HEK293 (cell line): ENCODE measurements around the gene DSCAML1.

Experiments used
- CTCF ChIA-PET: fragments of 350-600 bp; formaldehyde crosslinking; extraction: SDS; loops from one replicate; lab custom pipeline; 2021; ENCODE audit warnings: antibody characterized with exemption; lab: Yijun Ruan, JAX
- POLR2A ChIA-PET: fragments of 300-600 bp; formaldehyde crosslinking; extraction: SDS; loops from one replicate; lab custom pipeline; 2020; ENCODE audit warnings: antibody characterized with exemption, inconsistent platforms; lab: Yijun Ruan, JAX
- H3K27ac ChIP-seq: fragments of 200-500 bp; sonication (Bioruptor generic); 2 replicates; pipeline ENCODE4 v1.5.1; 2014; ENCODE audit warnings: low read depth, low read length, control low read depth, inconsistent platforms; ENCODE audit errors: extremely low read depth
- H3K36me3 ChIP-seq, 2 experiments: fragments of 200-500 bp in 1 of 2; sonication (Bioruptor generic) in 1 of 2; 1 replicate in 1 of 2; 2 replicates in 1 of 2; pipeline ENCODE4 v1.5.1; 2014 to 2017; ENCODE audit warnings: inconsistent platforms in 2 of 2, low read length in 2 of 2; ENCODE audit not compliant: control insufficient read depth in 2 of 2, insufficient read depth in 1 of 2
- H3K4me1 ChIP-seq: fragments of 200-500 bp; sonication (Bioruptor generic); 2 replicates; pipeline ENCODE4 v1.5.1; 2014; ENCODE audit warnings: mild to moderate bottlenecking, low read length, inconsistent platforms; ENCODE audit not compliant: control insufficient read depth, insufficient read depth
- H3K4me3 ChIP-seq: 2 replicates; pipeline ENCODE4 v1.5.1; 2011; ENCODE audit warnings: low read depth, mild to moderate bottlenecking, control low read depth, low read length, moderate library complexity
- H3K9me3 ChIP-seq: fragments of 200-500 bp; sonication (Bioruptor generic); 2 replicates; pipeline ENCODE4 v1.5.1; 2014; ENCODE audit warnings: low read depth, low read length, inconsistent platforms; ENCODE audit not compliant: control insufficient read depth, insufficient read depth
- EGR2 ChIP-seq: fragments of 450-650 bp; formaldehyde crosslinking; IDR thresholded peaks from 2 replicates; pipeline ENCODE4 v1.5.1; 2016; ENCODE audit warnings: low read depth, missing biosample characterization, missing genetic modification characterization
- KLF9 ChIP-seq: fragments of 450-650 bp; formaldehyde crosslinking; IDR thresholded peaks from 2 replicates; pipeline ENCODE4 v1.5.1; 2016; ENCODE audit warnings: missing biosample characterization, missing genetic modification characterization, low read depth
- PATZ1 ChIP-seq: fragments of 450-650 bp; formaldehyde crosslinking; IDR thresholded peaks from 2 replicates; pipeline ENCODE4 v1.5.1; 2016; ENCODE audit warnings: missing biosample characterization, missing genetic modification characterization
- PRDM2 ChIP-seq: fragments of 450-650 bp; formaldehyde crosslinking; IDR thresholded peaks from 2 replicates; pipeline ENCODE4 v1.5.1; 2016; ENCODE audit warnings: missing biosample characterization, missing genetic modification characterization, borderline replicate concordance
- SCRT1 ChIP-seq: fragments of 450-650 bp; formaldehyde crosslinking; IDR thresholded peaks from 2 replicates; pipeline ENCODE4 v1.5.1; 2016; ENCODE audit warnings: missing biosample characterization, missing genetic modification characterization, borderline replicate concordance
- SETDB1 ChIP-seq: IDR thresholded peaks from one replicate; pipeline ENCODE4 v1.6.1; 2017; ENCODE audit warnings: mild to moderate bottlenecking, low read length, moderate library complexity, mixed read lengths; ENCODE audit not compliant: insufficient read length
- SP7 ChIP-seq: fragments of 450-650 bp; formaldehyde crosslinking; IDR thresholded peaks from 2 replicates; pipeline ENCODE4 v1.5.1; 2016; ENCODE audit warnings: missing biosample characterization, missing genetic modification characterization
- TRIM28 ChIP-seq: IDR thresholded peaks from 2 replicates; pipeline ENCODE4 v1.6.1; 2011; ENCODE audit warnings: low read length, control low read depth, borderline replicate concordance
- TSHZ1 ChIP-seq: fragments of 450-650 bp; formaldehyde crosslinking; IDR thresholded peaks from 2 replicates; pipeline ENCODE4 v1.5.1; 2016; ENCODE audit warnings: missing biosample characterization, missing genetic modification characterization, borderline replicate concordance
- ZFHX2 ChIP-seq: fragments of 450-650 bp; formaldehyde crosslinking; conservative IDR thresholded peaks from 2 replicates; pipeline ENCODE4 v1.5.1; 2016; ENCODE audit warnings: missing biosample characterization, missing genetic modification characterization
- ZFP69B ChIP-seq: fragments of 450-650 bp; formaldehyde crosslinking; IDR thresholded peaks from 2 replicates; pipeline ENCODE4 v1.5.1; 2016; ENCODE audit warnings: missing biosample characterization, missing genetic modification characterization
- ZNF19 ChIP-seq: fragments of 450-650 bp; formaldehyde crosslinking; IDR thresholded peaks from 2 replicates; pipeline ENCODE4; 2016; ENCODE audit warnings: missing biosample characterization, missing genetic modification characterization, low read depth
- ZNF214 ChIP-seq: fragments of 450-650 bp; formaldehyde crosslinking; IDR thresholded peaks from 2 replicates; pipeline ENCODE4 v1.5.1; 2017; ENCODE audit warnings: missing biosample characterization, mild to moderate bottlenecking, missing genetic modification characterization, borderline replicate concordance
- ZNF280C ChIP-seq: fragments of 450-650 bp; formaldehyde crosslinking; IDR thresholded peaks from 2 replicates; pipeline ENCODE4 v1.5.1; 2016; ENCODE audit warnings: missing biosample characterization, missing genetic modification characterization
- ZNF311 ChIP-seq: fragments of 450-650 bp; formaldehyde crosslinking; IDR thresholded peaks from 2 replicates; pipeline ENCODE4 v1.5.1; 2017; ENCODE audit warnings: missing biosample characterization, missing genetic modification characterization, borderline replicate concordance
- ZNF394 ChIP-seq: fragments of 450-650 bp; formaldehyde crosslinking; IDR thresholded peaks from 2 replicates; pipeline ENCODE4 v1.5.1; 2016; ENCODE audit warnings: missing biosample characterization, missing genetic modification characterization, mild to moderate bottlenecking, moderate library complexity, borderline replicate concordance
- ZNF629 ChIP-seq: fragments of 450-650 bp; formaldehyde crosslinking; IDR thresholded peaks from 2 replicates; pipeline ENCODE4 v1.5.1; 2017; ENCODE audit warnings: missing biosample characterization, missing genetic modification characterization
- ZNF776 ChIP-seq: fragments of 450-650 bp; formaldehyde crosslinking; IDR thresholded peaks from 2 replicates; pipeline ENCODE4 v1.5.0; 2017; ENCODE audit warnings: missing biosample characterization, missing genetic modification characterization, borderline replicate concordance

The DSCAML1 gene

GRCh38 chr11:117789241-117789640, 7.8 kb downstream of the DSCAML1 start:
- no peak overlapping the region for H3K4me3 ChIP-seq
- H3K36me3 ChIP-seq = no peaks in the 10 kb centered on the region
- H3K27ac ChIP-seq = no peak overlapping the region
- CTCF ChIA-PET = interaction anchor here (1.0 to 1.5 kb wide), 4 partner anchors 10 to 170 kb away, joined by 3 to 6 read pairs (median 3); no protein-coding TSS in a partner anchor
- POLR2A ChIA-PET = no interaction called here
- TF ChIP-seq SETDB1 (no peak), ZNF280C (tag by site-specific recombination) (no peak), ZNF394 (tag by site-specific recombination) (no peak), ZNF19 (tag by site-specific recombination) (no peak), SCRT1 (tag by site-specific recombination) (no peak), ZFP69B (tag by site-specific recombination) (no peak), ZNF214 (tag by site-specific recombination) (no peak), ZNF776 (no peak), ZNF311 (tag by site-specific recombination) (no peak)
- TF ChIP-seq, all 188 proteins: peak for 0
- Histone ChIP-seq H3K4me1 (no peaks in the 10 kb centered on the region), H3K9me3 (no peaks in the 10 kb centered on the region)

GRCh38 chr11:117786135-117786870, 10.7 kb downstream of the DSCAML1 start:
- ChIA-PET POLR2A (no interaction called here), CTCF (interaction anchor here (1.0 kb wide), 1 partner anchor 360 kb away, joined by 3 read pairs; no protein-coding TSS in a partner anchor)
- Histone ChIP-seq H3K36me3 (no peaks in the 10 kb centered on the region), H3K9me3 (no peaks in the 10 kb centered on the region), H3K4me3 (no peak overlapping the region), H3K27ac (no peak overlapping the region), H3K4me1 (no peaks in the 10 kb centered on the region)
- TF ChIP-seq ZNF629 (tag by site-specific recombination) (peak; percentile 58), TSHZ1 (tag by site-specific recombination) (0 out of 2 replicates have a peak, but pooled peaks have one; percentile 11), EGR2 (tag by site-specific recombination) (peak; percentile 28; the same call in 1 of the 2 replicates), SP7 (tag by site-specific recombination) (peak; percentile 65; the same call in 1 of the 2 replicates), KLF9 (tag by site-specific recombination) (peak; percentile 48; the same call in 1 of the 2 replicates), PRDM2 (tag by site-specific recombination) (no peak), ZNF19 (tag by site-specific recombination) (no peak), ZNF394 (tag by site-specific recombination) (peak; percentile 32; the same call in 1 of the 2 replicates), TRIM28 (peak; percentile 35; the same call in 1 of the 2 replicates), ZFHX2 (tag by site-specific recombination) (peak; percentile 70), PATZ1 (tag by site-specific recombination) (0 out of 2 replicates have a peak, but pooled peaks have one; percentile 39)
